G401.6 (cell line): ENCODE data around the gene MTRR.

ENCODE experiments used
- FAIRE-seq: peaks from 2 replicates; lab custom pipeline; 2012; peaks lifted over from hg19 to GRCh38; lab: Jason Lieb, UNC

MTRR gene

DNA sequence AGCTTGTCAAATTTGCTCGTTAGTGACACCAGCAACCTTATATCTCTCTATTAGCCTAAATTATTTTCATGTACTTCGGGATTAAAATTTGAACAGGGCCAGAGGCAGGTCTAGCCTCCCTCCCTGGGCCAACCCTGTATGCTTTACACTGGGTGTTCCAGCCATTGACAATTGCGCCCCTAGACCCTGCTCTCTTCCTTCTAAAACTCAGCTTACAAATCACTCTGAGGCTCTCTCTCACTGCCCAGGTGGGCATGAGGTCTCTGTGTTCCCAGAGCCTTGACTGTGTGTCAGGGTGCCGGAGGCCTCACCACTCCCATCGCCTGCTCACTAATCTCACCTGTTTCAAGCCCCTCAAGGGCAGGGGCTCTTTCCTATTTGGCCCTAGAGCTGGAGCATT is 11.6 kb upstream of the MTRR start:
- FAIRE-seq, result no peak

DNA sequence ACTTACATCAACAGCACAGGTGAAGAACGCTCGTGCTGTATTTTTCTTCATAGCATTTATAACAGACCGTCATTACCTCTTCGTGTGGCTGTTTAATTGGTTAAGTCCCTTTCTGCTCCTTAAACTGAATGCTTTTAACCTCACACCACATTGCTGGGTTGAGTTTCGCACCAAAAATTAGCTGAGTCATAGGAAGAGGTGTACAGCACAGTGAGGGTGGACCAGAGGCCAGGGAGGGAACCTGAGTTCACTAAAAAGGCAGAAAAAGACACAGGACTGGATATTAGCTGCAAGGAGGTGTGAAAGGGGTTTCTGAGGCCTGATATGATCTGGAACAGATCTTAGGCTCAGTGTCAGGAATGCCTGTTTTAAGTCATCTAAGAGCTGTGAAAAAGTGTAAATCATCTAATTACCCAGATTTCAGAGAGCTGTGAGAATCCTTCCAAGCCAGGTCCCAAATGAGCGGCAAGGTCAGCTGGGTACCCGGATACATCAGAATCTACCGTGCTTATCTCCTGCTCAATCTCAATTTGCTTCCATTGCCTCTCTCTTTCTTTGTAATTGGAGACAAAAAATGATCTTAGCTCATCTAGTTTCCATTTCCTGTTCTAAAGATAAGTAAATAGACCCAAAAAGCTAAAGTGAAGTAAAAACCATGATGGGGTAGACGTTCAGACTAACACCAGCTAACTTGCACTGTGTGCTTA is 10.9 kb upstream of the MTRR start:
- FAIRE-seq, result no peak

DNA sequence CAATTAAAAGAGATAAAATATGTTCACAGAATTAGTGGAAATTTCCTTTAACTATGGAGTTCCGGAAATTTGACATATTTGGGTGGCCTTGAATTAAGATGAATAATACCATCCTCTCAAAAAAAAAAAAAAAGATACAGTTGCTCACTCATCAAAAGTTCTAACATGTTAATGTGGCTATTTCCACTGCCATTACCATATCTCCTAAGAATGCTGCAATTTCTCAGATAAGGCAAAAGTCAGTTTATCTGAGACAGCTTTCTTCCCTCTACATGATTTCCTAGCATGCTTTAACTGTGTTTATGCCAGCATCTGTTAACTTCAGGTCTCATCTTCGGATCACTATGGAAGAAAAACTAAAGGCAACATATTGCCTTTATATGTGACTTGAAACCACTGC is 2.8 kb upstream of the MTRR start:
- FAIRE-seq, result no peak

DNA sequence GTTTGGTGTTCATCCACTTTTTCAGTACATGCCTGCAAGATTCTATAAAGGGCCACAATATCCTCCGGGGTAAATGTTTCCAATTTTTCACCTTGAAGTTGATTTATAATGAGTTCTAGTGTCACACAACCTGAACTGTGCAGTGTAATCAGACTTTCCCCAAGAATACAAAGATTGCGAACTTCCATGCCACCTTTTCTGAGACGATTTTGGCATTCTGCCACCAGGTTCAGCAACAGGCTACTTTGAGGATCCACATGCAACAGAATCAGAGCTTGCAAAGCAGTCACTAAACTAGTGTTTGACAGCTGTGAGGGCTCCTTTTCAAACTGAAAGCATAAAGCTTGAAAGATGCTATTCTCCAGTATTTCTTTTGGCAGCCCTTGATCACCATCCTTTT is 1.7 kb upstream of the MTRR start:
- FAIRE-seq, result no peak

DNA sequence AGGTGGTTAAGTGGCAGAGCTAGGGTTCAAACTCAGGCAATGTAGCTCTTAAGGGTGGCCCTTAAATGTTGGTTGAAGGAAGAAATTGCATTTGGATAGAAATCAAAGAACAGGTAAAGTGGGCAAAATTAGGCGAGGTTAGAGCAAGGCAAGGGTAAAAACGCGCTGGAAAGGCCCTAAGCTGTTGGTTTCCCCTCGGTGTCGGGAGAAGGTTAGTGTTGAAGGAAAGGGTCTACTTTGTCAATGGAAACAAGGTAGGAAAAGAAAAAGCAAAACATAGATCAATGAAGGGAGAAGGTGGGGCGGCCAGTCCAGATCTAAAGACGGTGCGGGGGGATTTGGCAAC is 548 bp upstream of the MTRR start:
- FAIRE-seq, result no peak

DNA sequence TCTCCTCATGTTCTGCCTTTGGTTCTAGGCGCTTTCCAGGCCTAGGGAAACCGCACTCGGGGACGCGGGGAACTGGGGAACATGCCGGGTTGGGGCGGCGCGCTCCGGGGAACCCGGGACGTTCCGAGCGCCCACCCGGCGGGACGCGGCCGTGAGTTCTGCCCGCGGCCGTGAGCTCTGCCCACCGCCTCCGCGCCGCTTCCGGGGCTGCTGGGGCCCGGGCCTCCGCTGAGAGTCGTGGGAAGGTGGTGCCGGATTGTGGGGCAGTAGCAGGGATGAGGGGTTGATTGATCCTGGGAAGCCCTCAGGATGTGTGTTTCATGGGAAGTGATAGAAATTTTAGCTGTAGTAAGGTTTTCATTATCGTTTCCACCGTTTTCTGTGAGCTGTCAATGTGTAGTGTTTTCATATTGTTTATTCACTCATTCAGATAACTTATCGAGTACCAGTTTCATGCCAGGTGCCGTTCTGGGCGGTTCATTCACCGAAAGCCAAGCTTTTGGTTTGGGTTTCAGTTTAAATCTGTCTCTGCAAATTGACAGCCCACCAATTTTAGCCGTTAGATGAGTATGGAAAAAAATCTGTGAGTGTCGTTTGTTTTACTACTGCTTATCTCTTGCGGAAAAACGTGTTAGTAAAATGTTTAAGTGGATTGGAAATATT is 657 bp downstream of the MTRR start:
- no peak for FAIRE-seq

DNA sequence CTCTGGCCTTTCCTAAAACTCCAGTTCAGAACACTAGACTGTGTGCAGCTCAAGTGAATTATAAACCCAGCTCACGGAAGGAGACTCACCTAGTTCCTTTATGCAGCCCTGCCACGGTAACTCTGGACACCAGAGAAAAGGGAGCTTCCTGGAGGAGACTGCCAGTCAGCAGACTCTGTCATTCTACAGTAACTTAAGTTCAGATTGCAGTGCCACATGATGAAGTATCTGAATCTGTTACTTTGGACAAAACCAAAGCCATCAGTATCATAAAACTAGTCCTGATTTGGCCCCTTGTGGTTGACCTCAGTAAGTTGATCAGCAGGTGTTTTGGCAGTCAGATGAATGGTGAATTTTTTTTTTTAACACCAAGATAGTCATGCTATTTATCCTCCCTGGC is 2.7 kb downstream of the MTRR start:
- no peak for FAIRE-seq

DNA sequence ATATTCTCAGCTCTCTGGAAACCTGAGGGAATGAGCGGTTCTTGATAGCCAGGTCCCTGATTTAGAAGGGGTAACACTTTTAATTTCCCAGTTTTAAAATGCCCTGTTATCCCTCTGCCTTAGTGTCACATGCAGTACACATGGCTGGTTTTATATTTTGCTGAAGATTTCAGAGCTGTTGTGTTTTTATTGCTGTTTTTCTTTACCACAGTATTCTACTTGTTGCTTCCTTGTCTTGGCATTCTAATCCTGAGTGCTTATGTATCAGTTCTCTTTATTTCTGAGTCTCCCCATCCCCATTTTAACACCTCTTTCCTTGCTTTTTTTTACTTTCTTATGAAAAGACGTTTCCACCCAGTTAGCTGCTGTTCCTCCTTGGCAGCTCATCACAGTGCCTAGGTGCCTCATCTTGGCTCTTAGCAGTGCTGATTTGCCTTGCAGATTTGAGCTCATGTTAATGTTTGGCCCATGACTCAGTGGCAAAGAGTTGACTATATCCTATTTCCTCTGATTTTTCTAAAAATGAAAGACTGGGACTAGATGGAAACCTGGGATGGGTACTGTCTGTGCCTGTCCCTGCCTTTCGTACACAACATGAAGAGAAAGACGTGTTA is 3.7 kb downstream of the MTRR start:
- no peak for FAIRE-seq

DNA sequence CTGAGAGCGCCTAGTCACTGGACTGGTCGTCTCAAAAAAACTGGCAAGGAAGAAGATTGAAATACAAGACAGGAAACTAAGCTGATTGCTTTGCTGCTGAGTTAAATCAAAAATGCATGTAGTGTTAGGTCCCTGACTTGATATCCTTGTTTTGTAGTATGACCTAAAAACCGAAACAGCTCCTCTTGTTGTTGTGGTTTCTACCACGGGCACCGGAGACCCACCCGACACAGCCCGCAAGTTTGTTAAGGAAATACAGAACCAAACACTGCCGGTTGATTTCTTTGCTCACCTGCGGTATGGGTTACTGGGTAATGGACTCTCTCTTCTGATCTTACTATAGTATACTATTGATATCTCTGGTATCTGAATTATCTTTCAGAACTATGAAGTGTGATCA is 4.3 kb downstream of the MTRR start:
- FAIRE-seq, result no peak

DNA sequence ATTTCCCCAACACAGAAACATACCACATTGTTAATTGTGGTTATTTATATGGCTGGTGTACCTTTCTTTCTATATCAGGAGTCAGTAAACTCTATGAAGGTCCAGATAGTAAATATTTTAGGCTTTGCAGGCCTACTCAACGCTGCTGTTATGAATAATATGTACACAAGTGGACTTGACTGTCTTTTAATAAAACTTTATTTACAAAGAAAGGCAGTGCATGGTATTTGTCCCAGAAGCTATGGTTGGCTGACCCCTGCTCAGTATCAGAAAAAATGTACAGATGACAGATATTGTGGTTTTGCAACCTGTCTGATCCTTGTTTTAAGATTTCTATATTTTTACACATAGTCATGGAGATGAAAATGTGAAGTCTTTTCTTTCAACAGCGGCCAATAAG is 5.7 kb downstream of the MTRR start:
- no peak for FAIRE-seq

DNA sequence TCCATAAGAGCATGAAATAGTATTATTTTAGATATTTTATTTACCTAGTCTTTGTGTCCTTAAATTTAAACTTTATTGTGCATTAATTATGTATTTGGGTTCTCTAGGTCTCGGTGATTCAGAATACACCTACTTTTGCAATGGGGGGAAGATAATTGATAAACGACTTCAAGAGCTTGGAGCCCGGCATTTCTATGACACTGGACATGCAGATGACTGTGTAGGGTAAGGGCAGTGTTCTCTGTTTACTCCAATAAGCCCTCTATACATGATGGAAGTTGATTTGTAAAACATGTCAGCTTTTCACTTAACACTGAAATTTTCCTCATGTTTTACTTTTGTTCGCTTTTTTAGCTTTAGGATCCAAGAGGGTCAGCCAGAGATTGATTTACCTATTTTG is 6.2 kb downstream of the MTRR start:
- no peak for FAIRE-seq

DNA sequence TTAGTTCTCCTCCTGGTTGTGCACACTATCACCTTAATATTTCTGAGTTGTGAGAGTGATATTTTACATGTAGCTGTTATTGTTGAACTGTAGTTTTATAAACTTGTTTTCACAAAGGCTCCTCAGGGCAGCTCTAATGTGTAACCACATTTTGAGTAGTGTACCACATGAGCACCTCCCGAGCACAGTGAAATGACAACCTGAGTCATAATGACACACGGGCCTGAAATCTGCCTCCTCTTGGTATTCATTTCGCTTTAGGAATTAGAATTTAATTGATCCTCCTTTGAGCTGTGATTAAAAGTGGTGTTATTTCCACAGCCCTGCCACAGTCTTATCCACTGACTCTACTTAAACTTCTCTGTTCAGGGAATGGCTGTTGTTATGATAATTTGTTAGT is 7.9 kb downstream of the MTRR start:
- FAIRE-seq, result no peak

DNA sequence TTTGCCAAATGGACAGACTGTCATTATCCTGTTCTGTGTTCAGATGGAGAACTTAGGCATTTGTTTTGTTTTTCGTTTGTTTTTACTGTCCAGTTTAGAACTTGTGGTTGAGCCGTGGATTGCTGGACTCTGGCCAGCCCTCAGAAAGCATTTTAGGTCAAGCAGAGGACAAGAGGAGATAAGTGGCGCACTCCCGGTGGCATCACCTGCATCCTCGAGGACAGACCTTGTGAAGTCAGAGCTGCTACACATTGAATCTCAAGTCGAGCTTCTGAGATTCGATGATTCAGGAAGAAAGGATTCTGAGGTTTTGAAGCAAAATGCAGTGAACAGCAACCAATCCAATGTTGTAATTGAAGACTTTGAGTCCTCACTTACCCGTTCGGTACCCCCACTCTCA is 8.9 kb downstream of the MTRR start:
- no peak for FAIRE-seq

DNA sequence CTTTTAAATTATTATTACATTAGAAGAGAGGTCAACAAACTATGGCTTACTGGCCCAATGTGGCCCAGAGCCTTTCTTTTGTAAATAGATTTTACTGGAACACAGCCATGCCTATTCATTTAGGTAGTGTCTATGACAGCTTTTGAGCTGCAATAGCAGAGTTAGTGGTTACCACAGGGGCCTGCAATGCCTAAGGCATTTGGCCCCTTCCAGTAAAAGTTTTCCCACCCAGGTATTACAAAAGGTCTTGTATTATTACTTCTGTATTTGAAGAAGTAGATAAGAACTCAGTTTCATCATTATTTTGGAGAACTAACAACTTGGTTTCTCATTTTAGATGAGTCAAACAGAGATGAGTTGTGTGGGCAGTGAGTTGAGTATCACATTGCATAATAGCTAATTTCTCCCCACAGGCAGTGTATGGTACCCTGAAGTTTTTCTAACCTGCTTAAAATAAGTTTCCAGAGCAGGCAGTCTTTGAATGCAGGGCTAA is 9.5 kb downstream of the MTRR start:
- FAIRE-seq, result no peak

DNA sequence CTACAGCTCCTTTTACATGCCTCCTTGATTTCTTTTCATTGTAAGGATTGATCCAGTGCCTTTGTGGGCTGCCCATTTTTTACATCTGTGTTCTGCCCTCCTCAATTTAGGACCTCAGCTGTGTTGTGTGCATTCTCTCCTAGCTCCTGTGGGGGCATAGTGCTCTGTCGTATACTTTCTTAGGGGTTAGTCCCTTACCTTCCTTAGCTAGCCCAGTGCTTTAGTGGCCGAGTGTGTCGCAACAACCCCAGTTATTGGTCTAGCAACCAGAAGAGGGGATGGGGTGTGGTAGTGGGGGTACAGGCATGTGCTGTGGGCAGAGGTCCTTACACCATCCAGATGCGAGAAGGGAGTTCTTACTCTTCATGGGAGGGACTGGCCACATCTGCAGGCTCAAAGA is 12.1 kb downstream of the MTRR start:
- FAIRE-seq, result no peak

DNA sequence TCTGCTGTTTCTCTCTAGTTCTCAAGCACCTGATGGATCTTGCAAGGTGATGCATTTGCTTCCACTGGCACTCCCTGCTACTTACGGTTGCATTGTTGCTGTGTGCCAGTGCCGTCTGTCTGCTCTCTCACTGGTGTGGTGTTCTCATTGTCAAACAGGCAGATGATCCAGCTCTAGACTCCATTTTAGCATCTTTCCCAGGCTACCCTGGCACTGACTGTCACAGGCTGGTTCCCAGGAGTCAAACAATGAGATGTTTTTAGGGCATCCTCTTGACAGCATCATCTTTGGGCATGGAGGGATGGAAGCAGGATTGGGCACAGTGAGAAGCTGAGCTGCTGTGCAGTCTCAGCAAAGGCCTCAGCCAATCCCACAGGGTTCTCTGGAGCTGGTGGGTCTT is 12.9 kb downstream of the MTRR start:
- no peak for FAIRE-seq

DNA sequence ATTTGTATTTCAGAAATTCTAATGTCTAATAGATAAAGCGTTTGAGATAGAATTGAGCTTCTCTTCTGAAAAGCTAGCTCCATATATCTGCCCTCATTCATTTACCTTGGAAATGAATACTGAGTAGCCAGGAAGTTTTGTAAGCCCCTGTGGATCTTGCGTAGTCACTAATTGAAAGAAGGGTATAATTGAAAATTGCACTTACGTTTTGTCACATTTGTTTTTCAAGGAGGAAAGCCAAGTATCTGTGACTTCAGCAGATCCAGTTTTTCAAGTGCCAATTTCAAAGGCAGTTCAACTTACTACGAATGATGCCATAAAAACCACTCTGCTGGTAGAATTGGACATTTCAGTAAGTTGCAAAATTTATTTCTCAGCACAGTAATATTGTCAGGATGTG is 14.0 kb downstream of the MTRR start:
- no peak for FAIRE-seq

DNA sequence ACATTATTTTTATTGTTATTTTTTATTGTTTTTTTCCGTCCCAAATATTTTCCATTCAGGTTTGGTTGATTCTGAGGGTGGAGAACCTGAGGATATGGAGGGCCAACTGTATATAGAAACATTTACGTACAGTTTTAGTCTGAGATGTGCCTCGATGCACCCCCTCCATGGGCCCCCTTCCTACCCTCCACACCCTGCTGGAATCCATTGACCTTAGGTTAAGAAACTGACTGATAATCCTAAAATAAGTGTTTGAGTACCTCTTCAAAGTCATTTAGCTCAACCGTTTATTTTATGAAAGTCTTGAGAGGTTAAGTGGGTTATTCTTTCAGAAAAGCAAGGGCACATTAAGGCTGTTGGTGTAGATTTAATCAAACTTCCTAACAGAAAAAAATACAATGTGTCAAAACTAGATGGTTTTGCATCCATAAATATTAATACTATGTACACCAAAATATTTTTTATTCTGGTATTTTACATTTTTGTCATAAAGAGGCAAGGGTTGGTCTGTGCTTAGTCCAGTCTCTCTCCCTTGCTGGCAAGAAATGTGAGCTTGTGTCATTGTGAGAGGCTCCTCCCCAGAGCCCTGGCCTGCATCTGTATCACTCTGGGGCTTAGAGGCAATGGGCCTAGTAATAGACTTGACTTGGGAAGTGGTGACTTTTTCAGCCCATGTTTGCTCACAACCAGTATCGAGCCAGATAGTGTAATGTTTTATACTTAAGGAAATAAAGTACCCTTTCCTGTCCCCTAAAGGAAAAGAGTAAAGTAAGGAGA is 15.7 kb downstream of the MTRR start:
- no peak for FAIRE-seq

DNA sequence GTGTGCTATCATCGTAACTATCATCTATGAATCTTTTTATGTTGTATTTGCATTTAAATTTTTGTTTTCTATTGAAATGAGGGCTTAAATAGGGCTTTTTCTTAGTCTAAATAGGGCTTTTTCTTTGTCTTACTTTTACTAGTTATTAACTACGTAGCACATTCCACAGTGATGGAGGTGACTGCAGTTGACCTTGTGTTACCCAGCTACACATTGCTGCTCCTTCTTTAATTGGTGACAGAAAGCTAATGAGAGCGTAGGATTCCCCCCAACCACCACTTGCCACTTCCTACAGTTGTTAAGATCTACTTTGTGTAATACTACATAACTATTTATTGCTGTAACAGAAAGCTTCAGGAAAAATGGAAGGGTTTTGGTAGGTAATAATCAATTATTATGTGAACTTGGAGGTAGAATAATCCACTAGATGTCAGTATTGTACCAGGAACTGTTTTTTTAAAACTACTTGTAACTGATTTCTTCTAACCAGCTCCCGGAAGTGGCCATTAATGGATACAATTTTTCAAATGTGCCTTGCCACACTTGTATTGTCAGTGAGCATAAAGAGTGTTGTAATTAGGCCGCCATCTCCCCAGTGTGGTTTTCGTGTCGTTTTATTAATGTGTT is 18.0 kb downstream of the MTRR start:
- FAIRE-seq, result peak; percentile 40

DNA sequence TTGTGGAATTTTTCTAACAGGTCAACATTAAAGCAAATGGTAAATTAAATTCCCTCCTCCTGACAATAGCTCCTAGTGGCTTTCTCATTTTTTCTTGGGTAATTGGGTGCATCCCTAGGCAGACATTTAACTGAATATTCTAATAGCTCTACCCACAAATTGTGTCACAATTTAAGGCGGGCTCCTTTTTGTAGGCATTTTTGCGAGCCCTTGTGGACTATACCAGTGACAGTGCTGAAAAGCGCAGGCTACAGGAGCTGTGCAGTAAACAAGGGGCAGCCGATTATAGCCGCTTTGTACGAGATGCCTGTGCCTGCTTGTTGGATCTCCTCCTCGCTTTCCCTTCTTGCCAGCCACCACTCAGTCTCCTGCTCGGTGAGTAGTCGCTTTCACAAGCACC is 20.0 kb downstream of the MTRR start:
- FAIRE-seq, result no peak

DNA sequence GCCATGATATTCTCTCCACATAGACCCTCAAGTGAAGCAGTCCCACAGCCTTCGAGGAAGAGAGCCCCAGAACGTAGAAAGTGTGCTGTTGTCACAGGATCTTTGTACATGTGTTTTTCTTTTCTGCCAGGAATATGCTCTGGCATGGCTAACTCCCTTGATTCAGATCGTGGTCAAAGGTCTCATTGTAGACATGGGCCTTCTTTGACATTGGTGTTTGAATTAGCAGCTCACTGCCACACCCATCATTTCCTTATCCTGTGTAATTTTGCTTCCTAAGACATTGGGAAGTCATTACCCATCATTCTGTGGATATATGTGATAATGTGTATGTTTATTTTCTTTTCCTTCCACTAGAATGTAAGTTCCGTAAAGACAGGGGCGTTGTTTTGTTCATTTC is 25.5 kb downstream of the MTRR start:
- no peak for FAIRE-seq

DNA sequence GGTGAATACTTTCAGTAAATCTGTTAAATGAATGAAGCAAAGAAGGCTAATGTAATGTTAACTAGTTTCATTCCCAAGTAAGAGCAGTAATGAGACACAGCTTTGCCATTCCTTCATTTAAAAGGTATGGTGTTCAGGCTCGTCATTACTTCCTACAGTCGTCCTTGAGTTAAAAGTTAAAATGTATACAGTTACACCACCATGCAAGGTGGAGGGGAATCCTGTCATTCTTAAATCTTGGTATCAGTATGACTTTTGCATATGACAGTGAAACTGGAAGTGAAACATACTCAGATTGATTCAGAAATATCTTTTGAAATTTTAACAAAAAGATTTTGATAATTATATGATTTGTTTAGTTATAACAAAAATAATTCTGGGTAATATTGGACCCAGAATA is 25.9 kb downstream of the MTRR start:
- no peak for FAIRE-seq
